Erythroblast (primary cell): ENCODE measurements around the gene PKLR.
"Not testable (repeated sequence)": the region's sequence is repeated elsewhere in the genome, so short reads cannot be mapped to it uniquely, and the experiment has no call there.

Experiments
- DNase-seq, 2 experiments: peaks; one replicate each; lab custom pipeline; 2025; lab: John Stamatoyannopoulos, UW
- GATA1 ChIP-seq: IDR thresholded peaks from 2 replicates; pipeline ENCODE4 v1.6.1; 2011; ENCODE audit warnings: low read depth, mild to moderate bottlenecking, control low read depth, low read length, moderate library complexity
- POLR2A ChIP-seq: IDR thresholded peaks from 2 replicates; pipeline ENCODE4 v1.6.1; 2011; ENCODE audit warnings: mild to moderate bottlenecking, low read length

Gene PKLR

GRCh38 chr1:155307247-155307740 is 6.1 kb upstream of the PKLR start:
- DNase-seq, result peak; percentile 72 to 83
- TF ChIP-seq GATA1, result no peak
- no peak for TF ChIP-seq POLR2A

- DNase-seq, result no peak
Measured at GRCh38 chr1:155305881-155306391, 4.7 kb upstream of the PKLR start.

GRCh38 chr1:155304558-155305063 is 3.4 kb upstream of the PKLR start:
- TF ChIP-seq POLR2A (no peak), GATA1 (no peak)
- no peak for DNase-seq

More at GRCh38 chr1:155305881-155306391, 4.7 kb upstream of the PKLR start:
- TF ChIP-seq POLR2A (no peak), GATA1 (no peak)

GRCh38 chr1:155300553-155301329 is 497 bp downstream of the PKLR start:
- no peak for DNase-seq

GRCh38 chr1:155300024-155300423 is 1.2 kb downstream of the PKLR start:
- no peak for DNase-seq
- TF ChIP-seq POLR2A (no peak), GATA1 (no peak)

More at GRCh38 chr1:155300553-155301329, 497 bp downstream of the PKLR start:
- TF ChIP-seq POLR2A (no peak), GATA1 (no peak)

- DNase-seq, result no peak
Measured at GRCh38 chr1:155297384-155297783, 3.9 kb downstream of the PKLR start.

DNA sequence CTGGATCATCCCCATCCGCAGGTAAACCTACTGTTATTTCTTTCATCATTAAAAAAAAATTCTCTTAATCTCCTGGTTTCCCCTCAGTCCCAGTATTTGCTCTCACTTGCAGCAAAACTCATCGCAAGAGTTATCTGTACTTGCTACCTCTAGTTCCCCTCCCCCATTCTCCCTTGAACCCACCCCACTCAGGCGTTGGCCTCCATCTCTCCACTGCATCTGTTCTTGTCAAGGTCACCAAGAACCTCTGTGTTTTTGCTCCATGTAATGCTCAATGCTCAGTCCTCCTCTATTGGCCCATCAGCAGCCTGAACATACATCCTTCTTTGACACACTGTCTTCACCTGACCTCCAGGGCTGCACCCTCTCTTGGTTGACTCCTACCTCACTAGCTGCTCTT is 4.6 kb downstream of the PKLR start:
- DNase-seq, result peak; percentile 59 to 80
- no peak for TF ChIP-seq POLR2A
- no peak for TF ChIP-seq GATA1

More at GRCh38 chr1:155297384-155297783, 3.9 kb downstream of the PKLR start:
- TF ChIP-seq POLR2A (no peak), GATA1 (no peak)

- no peak for DNase-seq
- TF ChIP-seq GATA1, result no peak
- no peak for TF ChIP-seq POLR2A
Measured at GRCh38 chr1:155295942-155296267, 5.3 kb downstream of the PKLR start.

GRCh38 chr1:155295183-155295941 is 5.9 kb downstream of the PKLR start:
- DNase-seq, result no peak
- no peak for TF ChIP-seq GATA1

GRCh38 chr1:155294520-155295182 is 6.6 kb downstream of the PKLR start:
- TF ChIP-seq POLR2A (no peak), GATA1 (no peak)
- DNase-seq, result no peak

DNA sequence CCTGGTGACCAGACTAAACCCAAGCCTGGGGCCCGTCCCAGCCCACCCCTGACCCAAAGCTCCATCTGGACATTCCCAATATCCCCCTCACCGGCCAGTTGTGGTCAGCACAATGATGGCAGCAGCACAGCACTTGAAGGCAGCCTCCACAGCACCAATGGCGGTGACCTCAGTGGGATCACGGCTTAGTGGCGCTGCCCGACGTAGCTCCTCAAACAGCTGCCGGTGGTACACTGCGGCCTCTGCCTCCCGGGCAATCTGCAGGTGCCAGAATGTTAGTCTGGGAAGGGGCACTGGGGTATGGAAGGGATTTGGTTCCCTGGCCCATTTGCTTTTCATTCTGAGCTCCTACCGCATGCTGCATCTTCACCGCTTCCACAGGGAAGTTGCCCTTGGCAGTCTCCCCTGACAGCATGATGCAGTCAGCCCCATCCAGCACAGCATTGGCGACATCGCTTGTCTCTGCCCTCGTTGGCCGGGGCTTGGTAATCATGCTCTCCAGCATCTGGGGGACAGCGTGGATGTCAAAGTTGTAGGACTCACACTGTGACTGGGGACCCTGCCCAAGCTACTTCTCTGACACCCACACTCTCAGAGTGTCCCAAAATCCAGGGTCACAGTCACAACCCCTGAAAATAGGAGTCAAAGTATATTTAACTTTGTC is 8.0 kb downstream of the PKLR start:
- no peak for DNase-seq
- TF ChIP-seq GATA1, result no peak
- TF ChIP-seq POLR2A, result no peak

GRCh38 chr1:155291006-155291405 is 10.2 kb downstream of the PKLR start:
- DNase-seq, result not testable (repeated sequence)

DNA sequence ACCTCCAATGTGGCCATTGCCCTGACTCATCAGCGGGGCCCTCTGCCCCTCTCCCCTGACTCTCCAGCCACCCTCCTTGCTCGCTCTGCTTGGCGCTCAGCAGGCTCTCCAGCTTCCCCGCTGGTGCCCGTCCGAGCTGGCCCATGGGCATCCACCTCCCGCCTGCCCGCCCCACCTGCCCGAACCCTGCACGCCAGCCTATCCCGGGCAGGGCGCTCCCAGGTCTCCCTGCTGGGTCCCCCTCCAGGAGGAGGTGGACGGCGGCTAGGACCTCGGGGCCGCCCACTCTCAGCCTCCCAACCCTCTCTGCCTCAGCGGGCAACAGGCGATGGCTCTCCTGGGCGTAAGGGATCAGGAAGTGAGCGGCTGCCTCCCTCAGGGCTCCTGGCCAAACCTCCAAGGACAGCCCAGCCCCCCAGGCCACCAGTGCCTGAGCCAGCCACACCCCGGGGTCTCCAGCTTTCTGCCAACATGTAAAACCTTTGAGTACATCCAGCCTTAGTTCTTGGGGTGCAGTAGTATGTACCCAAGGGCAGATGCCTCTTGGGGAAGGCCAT is 13.2 kb downstream of the PKLR start:
- TF ChIP-seq POLR2A (no peak), GATA1 (no peak)
- DNase-seq, result no peak
